HG02623 (cell line): ENCODE measurements around the gene SLC1A7.

Source experiments
- ATAC-seq: cut with Tn5 transposase; IDR thresholded peaks from one replicate; pipeline ENCODE4 v1.9.1; 2021; ENCODE audit warnings: moderate library complexity; ENCODE audit not compliant: unreplicated experiment

SLC1A7 gene

DNA sequence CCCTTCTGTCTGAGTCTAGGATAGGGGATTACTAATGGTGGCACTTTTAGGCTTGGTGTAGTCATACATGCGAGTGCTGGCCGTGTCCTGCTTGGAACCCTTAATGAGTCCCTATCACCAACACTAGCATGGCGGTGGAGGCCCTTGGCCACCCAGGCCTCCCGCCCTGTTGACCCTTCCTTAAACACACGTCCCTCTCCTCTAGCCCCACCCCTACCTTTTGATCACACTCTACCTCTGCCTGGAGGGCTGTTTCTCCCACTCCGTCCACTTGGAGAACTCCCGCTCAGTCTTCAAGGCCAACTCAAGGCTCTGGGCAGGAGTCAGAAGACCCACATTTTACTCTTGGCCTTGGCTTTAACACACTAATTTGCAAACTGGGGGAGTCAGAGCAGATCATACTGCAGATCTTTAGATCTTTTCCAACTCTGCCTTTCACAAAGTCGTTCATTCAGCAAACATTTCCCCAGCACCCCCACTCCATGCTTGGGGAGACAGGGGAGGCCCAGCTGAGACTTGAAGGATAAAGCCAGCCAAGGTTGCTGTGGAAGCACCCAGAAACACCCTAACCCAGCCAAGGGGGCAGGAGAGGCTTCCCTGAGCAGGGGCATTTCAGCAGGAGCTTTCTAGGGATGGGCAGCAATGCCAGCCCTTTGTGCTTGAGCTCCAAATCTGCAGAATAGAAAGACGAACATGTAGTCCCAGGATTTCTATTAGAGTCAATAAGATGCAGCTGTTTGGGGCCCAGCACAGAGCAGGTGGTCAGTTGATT is 78.5 kb downstream of the SLC1A7 start:
- ATAC-seq, result no peak

DNA sequence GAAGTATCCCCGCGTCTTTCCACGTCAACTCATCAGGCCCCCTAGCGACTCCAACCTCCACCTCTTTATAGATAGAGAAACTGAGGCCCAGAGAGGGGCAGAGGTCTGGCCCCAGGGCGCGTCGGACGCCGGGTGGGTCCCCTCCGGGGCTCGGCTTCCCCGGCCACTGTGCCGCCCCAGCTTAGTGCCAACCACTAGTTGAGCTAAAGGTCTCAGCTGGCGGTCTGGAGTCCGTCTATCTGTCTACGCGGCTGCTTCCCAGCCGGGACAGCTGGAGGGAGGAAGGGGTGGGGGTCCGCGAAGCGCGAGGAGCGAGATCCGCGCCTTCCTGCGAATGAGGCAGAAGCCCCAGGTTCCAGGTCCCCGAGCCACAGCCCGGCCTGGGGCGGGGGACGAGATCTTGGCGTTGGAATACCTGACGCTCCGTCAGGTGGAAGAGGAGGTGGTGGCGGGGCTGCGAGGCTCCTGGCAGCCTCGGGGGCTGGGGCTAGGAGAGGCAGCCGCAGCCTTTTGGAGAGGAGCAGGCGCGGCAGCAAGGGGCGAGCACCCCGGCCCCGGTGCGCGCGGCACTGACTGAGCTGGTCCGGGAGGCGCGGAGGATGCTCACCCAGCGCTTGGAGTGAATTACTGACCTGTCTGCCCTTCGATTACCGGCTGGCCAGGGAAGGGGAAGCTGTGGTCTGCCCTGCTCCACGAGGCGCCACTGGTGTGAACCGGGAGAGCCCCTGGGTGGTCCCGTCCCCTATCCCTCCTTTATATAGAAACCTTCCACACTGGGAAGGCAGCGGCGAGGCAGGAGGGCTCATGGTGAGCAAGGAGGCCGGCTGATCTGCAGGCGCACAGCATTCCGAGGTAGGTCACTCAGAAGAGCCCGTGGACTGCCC is 79.5 kb downstream of the SLC1A7 start:
- ATAC-seq, result no peak

DNA sequence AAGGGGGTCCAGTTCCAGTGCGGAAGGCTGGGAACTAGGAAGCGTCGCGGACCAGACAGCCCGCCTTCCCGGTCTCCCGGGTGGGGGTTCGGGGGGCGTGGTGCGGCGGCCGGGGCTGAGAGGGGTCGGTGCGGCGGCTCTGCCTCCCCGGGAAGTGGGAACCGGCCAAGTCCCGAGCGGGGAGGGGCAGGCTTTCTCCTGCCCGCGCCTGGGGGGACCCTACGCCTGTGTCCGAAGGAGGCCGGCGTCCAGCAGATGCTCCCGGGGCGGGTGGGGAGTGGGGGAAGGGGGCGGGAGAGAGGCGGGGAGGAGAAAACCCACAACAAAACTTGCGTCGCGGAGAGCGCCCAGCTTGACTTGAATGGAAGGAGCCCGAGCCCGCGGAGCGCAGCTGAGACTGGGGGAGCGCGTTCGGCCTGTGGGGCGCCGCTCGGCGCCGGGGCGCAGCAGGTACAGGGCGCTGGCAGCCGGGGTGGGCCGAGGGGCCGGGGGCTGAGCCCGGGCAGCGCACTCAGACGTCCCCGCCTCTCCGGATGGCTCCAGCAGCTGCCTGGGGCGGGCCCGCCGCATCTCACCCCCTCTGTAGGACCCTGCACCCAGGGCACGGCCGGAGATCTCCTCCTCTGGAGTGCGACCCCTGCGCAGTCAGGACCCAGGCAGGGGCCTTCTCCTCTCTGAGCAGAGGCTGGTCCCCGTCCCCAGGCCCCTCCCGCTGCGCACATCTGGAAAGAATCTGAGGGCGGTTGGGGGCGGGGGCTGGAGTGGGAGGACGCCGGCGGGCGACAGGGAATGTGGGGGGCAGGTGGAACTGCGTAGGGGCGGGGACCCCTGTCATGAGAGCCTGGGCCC is 80.4 kb downstream of the SLC1A7 start, which contains the start of gene PODN:
Gene PODN, plus strand, starts transcription at position 355 of the 849 bp plus-strand sequence. CDS start 7,643 bp downstream, outside the sequence.
- no peak for ATAC-seq

DNA sequence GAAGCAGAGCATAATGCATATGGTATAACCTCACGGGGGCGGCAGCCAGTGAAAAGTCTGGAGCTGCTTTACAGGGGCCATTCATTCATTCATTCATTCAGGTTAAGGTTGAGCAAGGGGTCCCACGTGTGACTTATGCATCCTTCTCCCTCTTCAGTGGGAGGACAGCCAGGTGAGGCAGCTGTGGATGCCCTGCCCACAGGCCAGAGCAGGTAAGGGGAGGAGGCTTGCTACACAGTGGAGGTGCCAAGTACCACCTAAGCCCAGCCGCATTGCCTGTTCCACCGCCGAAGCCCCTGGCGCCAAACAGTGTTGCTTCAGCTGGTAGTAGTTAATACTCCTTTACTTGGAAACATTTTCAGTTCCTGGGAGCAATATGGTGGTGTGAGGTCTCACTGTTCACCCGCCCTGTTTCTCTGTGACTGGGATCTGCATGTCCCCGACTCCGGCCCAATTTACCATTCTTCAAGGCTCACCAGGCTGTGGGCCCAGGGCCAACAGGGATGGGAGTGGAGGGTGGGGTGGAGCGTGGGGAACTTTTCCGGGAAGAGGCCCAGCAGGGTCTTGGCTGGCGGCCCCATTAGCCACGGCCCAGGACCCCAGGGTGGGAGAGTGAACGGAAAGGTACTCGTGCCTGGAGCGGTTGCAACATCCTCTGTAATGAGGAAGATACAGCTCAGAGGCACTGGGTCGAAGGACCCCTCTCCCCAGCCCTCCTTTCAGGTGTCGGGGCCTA is 81.1 kb downstream of the SLC1A7 start:
- ATAC-seq, result no peak

DNA sequence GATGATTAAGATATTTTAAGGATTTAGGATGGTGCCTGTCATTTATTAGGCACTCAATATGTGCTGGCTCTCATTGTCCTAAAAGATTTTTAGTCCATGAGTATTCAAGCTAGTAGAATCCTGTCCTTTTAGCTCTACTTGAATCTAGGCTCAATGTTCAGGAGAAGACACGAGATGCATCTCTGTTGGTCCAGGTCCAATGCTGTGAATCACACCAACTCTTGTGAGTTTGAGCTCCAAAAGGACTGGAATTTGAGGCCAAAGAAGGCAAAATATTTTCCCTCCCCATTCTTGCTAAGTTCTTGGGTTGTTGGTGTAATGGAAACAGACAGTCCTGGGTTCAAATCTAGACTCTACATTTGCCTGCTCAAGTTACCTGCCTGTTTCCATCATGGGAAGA is 81.9 kb downstream of the SLC1A7 start:
- no peak for ATAC-seq

DNA sequence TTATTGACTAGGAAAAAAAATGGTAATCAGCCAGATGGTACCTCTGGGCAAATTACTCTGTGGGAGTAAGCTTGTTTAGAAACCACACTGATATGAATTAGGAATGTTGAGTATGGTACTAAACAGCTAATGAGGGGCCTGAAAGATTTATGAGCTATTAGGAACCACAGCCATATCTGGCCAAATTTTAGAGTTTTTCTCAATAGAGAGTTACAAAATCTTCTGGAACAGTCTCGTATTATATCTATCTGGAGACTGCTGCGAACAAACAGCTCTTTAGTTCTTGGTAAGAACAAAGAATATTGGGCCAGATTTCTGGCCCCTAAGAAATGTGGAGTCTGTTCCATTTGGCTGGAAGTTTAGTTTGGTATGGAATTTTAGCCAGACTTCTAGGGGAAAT is 85.3 kb downstream of the SLC1A7 start:
- no peak for ATAC-seq

DNA sequence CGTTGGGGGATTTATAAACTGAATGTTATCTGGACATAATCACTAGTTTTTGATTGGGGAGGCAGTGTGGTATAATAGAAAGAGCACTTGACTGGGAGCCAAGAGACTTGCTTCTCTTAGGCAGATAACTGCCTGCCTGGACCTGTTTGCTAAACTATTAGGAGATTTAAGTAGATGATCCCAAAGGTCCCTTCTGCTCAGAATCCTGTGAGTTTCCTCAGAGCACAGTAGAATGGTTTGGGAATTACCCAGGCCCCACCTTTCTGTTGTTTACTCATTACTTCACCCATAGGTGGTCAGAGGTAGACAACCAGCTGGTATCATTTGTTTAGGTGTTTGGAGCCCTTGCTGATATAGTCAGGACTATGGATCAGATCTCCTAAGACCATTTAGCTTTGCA is 90.8 kb downstream of the SLC1A7 start:
- no peak for ATAC-seq

DNA sequence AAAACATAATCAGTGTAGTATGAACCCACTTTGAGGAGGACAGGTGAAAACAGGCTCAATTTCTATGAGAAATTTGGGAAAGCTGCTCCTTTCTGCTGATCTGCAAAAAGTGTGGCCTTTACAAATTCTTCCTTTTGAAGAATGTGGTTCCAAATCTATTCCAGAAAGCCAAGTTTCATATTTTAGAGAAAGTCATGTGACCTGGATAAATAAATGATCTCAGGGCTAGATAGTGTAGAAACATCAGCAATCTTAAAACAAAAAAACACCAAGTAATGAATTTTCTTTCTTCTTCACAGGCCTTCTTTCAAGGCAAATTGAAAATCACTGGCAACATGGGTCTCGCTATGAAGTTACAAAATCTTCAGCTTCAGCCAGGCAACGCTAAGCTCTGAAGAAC is 92.1 kb downstream of the SLC1A7 start:
- ATAC-seq, result no peak

DNA sequence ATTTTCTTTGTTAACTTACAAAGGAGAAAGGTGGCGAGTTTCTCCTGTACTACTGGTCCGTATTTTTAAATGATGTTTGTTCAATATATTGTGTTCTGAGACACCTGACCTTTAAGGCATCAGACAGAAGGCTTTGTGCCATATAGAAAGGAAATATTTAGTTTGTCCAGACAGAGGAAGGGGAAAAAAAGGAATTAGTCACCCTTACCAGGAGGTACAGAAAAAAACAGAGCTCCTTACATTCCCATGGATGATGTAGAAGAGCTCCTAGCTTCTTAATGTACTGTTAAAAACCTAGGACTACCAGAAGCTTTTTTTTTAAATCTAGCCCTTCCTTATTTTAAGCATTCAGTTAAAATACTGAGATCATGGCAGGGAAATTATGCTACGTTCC is 92.9 kb downstream of the SLC1A7 start:
- no peak for ATAC-seq

DNA sequence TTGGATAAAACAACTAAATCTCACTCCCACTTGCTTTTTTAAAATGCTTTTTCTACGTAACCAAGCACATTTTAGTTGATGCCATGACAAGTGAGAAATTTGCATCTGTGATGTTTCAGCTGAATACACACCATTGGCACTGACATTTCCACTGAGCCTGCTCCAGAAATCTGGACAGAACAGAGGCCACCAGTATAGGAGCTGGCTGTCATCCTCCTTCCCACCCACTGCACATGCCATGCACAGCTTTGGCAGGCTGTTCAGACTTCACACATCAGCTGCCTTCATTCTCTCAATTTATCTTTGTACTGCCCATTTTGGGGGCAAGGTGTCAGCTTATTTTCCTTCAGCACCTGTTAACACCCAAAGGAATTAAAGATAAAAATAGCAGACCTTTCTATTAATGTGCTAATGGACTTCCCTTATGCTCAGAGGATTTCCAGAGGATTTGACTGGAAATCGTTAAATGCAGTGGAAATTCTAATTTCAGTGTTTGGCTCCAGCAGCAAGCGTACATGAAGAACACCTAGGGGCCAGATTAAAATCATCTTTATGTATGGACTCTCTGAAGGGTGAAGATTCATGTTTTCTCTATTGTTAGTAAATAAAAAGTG is 93.4 kb downstream of the SLC1A7 start:
- ATAC-seq, result no peak

DNA sequence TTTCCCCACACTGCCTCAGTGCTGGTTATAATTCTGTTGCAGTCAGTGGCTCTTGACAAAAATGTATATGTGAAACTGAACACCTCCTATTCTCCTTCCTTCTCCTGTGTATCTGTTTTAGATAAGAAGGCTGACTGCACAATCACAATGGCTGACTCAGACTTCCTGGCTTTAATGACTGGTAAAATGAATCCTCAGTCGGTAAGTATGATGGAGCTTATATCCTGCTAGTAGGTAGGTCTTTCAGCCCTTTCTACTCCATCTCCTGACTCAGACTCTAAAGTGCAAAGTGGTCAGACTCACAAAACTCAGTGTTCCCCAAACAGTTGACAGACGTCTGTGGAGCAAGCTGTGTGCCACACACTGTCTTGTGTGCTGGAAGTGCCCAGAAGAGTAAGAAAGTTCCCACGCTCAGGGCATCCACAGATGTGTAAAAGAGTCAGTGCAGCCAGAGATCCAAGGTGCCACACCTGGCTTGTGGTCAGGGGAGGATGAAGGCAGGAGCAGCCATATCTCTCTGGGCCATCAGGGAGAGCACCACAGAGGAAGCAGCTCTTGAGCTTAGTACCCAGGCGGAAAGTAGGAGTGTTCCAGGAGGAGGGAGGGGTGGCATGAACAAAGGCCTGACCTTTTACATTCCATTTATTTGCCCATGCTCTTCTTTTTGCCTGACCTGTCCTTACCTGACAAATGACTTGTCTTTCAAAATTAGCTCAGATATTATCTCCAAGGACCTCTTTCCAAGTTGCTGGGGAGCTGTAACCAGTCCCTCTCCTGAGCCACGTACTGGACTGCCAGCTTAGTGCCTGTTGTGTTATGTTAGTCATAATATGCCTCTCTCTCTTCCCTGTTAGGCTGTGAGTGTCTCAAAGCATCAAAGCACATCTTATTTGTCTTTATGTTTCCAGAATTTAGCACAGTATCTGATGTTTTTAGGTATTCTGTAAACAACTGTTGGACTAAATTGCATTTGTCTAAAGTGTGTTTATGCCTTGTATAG is 94.4 kb downstream of the SLC1A7 start:
- no peak for ATAC-seq

DNA sequence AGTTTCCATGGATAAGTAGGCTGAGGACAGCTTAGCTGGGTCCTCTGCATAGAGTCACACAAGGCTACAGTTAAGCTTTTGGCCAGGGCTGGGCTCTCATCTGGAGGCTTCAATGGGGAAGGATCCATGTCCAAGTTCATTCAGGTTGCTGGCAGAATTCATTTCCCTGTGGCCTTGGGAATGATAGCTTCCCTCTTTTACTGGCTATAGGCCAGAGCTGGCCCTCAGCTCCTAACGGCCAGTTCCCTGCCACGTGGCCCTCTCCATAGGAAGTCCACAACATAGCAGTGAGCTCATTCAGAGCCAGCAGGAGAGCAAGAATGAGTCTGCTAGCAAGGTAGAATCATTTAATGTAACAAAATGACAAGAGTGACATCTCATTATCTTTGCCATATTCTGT is 95.5 kb downstream of the SLC1A7 start:
- no peak for ATAC-seq

DNA sequence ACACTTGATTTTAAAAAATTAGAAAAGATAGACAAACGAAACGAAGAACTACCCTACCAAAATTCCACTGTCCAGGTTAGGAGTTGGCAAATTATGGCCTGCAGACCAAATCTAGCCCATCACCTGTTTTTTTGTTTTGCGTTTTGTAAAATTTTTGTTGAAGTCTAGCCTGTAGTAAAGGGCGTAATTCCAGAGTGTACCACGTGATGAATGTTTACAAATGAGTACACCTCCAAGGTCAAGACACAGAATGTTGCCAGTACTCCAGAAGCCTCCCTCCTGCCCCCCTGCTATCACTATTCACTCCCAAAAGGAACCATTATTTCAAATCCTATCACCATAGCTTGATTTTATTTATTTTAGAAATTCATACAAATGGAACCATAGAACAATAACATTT is 97.5 kb downstream of the SLC1A7 start:
- no peak for ATAC-seq

DNA sequence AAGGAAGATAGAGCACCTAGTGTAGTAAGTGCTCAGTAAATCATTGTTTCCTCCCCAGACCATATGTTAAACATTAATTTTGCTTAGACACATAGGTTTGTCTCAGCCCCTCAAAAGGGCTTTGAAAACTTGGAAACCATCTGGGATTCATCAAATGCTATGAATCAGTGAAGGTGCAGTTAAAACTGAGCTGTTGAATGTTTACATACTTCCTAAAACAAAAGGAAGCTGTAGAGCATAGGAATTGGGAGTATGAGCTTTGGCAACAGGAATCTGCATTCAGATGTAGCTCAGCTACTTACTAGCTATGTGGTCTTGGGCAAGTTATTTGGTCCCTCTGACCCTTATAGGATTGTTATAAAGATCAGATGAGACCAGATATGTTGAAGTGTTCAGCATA is 99.2 kb downstream of the SLC1A7 start:
- ATAC-seq, result no peak

DNA sequence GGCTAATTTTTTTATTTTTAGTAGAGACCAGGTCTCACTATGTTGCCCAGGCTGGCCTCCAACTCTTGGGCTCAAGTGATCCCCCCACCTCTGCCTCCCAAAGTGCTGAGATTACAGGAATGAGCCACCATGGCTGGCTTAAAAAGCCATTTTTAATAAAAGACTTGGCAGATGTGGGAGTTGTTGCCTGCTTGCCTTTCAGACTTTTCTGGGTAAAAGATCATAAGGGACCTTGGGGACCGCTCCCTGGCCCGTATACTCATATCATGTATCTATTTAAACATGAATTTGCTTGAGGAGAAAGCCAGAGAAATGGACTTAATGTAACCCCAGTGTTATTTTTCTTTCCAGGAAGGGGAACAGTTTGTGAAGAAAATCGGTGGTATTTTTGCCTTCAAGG is 103.9 kb downstream of the SLC1A7 start:
- ATAC-seq, result no peak
